Measurements from ENCODE around the gene LRP5. TPM values are rescaled to one million over a fixed set of nuclear protein-coding genes. Genes with fewer than 3 reads are reported as not detected.
"Not testable (repeated sequence)": the region's sequence is repeated elsewhere in the genome, so short reads cannot be mapped to it uniquely, and the experiment has no call there.

Gene LRP5
- total and polyA plus RNA-seq, 5 experiments from 2014 or later = 0.19 to 3.6 (median 1.4) TPM

DNA sequence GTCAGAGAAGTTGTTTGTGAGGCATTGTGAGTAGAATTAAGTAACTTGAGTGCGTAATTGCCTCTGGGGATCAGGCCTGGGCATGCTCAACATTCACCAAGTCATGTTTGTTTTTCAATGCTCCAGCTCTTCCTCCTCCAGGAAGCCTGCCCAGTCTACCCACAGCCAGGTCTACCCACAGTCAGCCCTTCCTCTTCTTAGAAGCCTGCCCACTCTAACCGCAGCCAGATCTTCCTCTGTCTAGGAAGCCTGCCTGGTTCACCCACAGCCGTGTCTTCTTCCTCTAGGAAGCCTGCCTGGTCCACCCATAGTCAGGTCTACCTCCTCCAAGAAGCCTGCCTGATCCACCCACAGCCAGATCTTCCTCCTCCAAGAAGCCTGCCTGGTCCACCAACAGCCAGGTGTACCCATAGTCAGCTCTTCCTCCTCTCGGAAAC is 25.0 kb downstream of the LRP5 start:
- POLR2A ChIA-PET = no interaction called here
- DNase-seq = no peak
- Mint-ChIP-seq H3K9me3 (no peaks in the 10 kb centered on the region), H3K27me3 (no peaks in the 10 kb centered on the region), H3K4me3 (peak overlapping the region in 6 of 10 donors; percentile 33 to 65 (median 50)), H3K4me1 (peaks cover 39 to 58% (median 55%) of the 10 kb centered on the region in 4 donors), H3K36me3 (no peaks in the 10 kb centered on the region), H3K27ac (peak overlapping the region in 4 of 10 donors; percentile 12 to 80 (median 45))
- peak in 1 of 2 donors; percentile 49 for ATAC-seq

DNA sequence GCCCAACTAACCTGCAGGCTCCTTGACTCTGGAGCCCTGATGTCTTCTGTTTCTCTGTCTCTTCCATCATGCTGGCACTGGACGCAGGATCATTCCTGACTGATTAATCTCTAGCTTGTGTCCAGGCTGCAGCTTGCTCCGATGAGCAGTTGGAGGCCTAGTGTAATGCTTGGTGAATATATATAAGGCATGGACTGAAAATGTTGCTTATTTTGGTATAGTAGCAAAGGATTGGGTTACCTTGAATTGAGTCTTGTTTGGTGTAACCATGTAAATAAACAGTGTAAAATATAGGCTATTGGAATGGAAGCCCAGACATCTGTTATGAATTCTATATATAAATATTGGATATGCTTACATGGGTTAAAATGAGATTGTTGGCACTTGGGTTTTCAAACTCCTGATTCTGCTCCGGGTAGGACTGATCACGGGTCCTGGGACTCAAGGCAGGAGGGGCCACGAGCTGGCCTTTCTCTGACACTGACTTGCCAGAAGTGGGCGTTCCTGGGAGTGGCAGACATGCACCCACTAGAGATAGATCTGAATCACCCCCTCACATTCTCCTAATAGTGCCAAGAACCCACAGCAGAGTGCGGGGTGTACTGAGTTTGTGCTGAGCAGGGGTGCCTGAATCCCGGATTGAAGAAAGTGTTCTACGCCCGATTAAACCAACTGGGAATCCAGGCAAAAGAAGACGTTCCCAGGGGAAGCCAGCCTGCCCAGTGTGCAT is 25.8 kb downstream of the LRP5 start:
- no peaks in the 10 kb centered on the region for H3K9me3 Mint-ChIP-seq
- POLR2A ChIA-PET = no interaction called here
- peak overlapping the region in 5 of 10 donors; percentile 12 to 58 (median 39) for H3K4me3 Mint-ChIP-seq
- H3K27me3 Mint-ChIP-seq = no peaks in the 10 kb centered on the region
- peaks cover 32 to 50% (median 48%) of the 10 kb centered on the region in 4 donors for H3K4me1 Mint-ChIP-seq
- peak overlapping the region in 5 of 10 donors; percentile 12 to 83 (median 30) for H3K27ac Mint-ChIP-seq
- H3K36me3 Mint-ChIP-seq = no peaks in the 10 kb centered on the region
- DNase-seq (no peak), ATAC-seq (no peak)

DNA sequence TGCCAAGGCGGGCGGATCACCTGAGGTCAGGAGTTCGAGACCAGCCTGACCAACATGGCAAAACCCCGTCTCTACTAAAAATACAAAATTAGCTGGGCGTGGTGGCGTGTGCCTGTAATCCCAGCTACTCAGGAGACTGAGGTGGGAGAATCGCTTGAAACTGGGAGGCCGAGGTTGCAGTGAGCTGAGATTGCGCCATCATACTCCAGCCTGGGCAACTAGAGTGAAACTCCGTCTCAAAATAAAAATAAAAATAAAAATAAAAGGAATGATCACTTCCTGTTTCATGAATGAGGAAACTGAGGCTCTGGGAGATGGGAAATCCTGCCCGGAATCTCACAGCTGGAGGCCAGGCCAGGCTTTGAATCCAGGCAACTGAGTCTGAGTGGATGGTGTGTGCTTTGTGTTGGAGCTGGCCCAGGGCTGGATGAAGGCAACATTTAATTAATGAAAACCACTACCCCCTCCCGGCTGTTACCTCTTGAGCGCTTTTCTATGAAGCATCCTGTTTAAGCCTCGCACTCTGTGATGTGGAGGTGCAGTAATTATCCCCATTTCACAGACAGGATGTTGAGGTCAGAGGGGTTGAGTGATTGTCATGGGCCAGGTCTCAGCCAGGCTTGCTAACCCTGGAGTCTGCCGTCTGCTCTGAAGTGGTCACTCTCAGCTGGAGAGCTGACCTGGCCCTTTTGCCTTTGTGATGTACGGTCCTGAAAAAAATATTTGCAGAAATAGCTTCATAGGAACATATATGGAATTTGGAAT is 27.8 kb downstream of the LRP5 start:
- ATAC-seq (peak in 1 of 2 donors; percentile 67), DNase-seq (peak in 1 of 10 donors; percentile 17)
- no peaks in the 10 kb centered on the region for H3K36me3 Mint-ChIP-seq
- H3K27ac Mint-ChIP-seq = peak overlapping the region in 3 of 10 donors; percentile 33 to 58 (median 43)
- no peaks in the 10 kb centered on the region for H3K9me3 Mint-ChIP-seq
- no peaks in the 10 kb centered on the region for H3K27me3 Mint-ChIP-seq
- H3K4me1 Mint-ChIP-seq = peaks cover 30 to 47% (median 46%) of the 10 kb centered on the region in 4 donors
- POLR2A ChIA-PET = interaction anchor here (1.2 to 1.6 kb wide), 2 partner anchors 8 to 15 kb away, joined by 4 read pairs; no protein-coding TSS in a partner anchor
- peak overlapping the region in 2 of 10 donors; percentile 10 to 20 for H3K4me3 Mint-ChIP-seq

DNA sequence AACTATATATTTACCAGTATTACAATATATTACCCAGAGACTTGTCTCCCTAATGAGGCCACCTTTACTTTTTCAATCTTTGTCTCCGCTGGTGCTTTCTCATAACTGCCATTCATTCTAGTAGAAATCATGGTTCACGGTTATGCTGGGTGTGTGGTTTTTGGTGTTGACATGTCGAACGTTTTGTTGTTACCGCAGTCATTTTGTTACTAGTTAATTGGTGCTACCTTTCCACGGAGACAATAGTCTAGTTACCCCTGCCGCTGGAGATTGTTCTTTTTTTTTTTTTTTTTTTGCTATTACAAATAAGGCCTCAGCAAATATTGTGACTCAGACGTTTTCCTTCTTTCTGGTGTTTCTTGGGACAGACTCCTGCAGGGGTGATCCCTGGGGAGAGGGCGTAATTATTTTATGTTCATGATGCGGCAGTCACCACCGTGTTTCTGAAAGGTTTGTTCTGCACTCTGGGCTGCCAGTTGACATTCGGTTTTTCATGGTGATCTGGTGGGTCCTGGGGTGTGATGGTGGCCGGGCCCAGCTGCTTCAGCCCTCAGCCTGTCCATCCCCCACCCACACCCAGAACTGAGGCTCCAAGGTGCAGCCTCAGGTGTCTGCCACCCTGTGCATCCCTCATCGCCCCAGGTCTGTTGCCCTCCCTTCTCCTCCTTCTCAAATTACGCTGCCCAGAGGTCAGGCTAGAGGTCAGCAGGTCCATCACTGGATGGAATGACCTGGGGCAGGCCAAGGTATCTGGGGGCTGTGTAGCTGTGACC is 28.6 kb downstream of the LRP5 start:
- H3K27ac Mint-ChIP-seq = peak overlapping the region in 2 of 10 donors; percentile 33 to 59
- ATAC-seq (peak in 1 of 2 donors; percentile 61), DNase-seq (peak in 1 of 10 donors; percentile 16)
- H3K36me3 Mint-ChIP-seq = no peaks in the 10 kb centered on the region
- POLR2A ChIA-PET = interaction anchor here (1.2 to 1.6 kb wide), 2 partner anchors 9 to 15 kb away, joined by 4 read pairs; no protein-coding TSS in a partner anchor
- peaks cover 25 to 42% (median 42%) of the 10 kb centered on the region in 4 donors for H3K4me1 Mint-ChIP-seq
- H3K9me3 Mint-ChIP-seq = peaks cover 0 to 5% (median 0%) of the 10 kb centered on the region in 9 donors
- peak overlapping the region in 1 of 10 donors; percentile 22 for H3K4me3 Mint-ChIP-seq
- H3K27me3 Mint-ChIP-seq = no peaks in the 10 kb centered on the region

DNA sequence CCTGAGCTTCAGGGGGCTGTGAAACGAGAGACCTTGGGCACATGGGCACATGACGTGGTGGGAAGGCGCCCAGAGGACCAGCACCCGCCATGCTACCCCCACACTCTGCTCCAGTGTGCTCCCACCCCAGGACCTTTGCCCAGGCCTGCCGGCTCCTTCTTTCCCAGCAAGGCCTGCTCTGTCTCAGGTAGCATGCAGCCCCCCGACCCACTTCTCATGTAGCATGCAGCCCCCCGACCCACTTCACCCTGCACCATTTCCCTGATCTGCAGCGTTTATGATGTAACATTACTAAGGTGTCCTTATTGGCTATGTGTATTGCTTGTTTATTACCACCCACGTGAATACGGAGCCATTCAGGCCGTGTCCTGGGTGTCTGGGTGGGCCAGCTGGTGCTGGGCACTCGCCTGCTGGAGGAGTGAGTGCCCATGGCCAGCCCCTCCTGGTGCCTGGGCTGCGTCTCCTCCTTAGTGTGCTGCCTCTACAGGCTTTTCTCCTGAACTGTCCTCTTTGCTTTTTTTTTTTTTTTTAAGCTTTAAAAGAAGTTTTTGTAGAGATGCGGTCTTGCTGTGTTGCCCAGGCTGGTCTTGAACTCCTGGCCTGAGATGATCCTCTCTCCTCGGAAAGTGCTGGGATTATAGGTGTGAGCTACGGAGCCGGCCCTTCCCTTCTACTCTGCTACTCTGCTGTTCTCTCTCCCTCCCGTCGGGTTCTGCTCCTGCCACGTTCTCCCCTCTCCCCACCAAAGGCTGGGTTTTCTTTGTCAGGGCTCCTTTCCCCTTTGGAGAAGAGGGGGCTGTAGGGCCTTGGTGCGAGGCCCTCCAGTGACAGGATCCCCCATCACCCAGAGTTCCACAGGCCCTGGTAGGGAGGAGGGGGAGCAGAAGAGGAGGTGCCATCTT is 29.4 kb downstream of the LRP5 start:
- H3K36me3 Mint-ChIP-seq = no peaks in the 10 kb centered on the region
- peak overlapping the region in 2 of 10 donors; percentile 43 to 71 for H3K27ac Mint-ChIP-seq
- H3K27me3 Mint-ChIP-seq = no peaks in the 10 kb centered on the region
- POLR2A ChIA-PET = no interaction called here
- no peak for DNase-seq
- H3K9me3 Mint-ChIP-seq = peaks cover 0 to 7% (median 0%) of the 10 kb centered on the region in 9 donors
- H3K4me3 Mint-ChIP-seq = no peak overlapping the region
- ATAC-seq = no peak
- H3K4me1 Mint-ChIP-seq = peaks cover 27 to 41% (median 37%) of the 10 kb centered on the region in 4 donors

DNA sequence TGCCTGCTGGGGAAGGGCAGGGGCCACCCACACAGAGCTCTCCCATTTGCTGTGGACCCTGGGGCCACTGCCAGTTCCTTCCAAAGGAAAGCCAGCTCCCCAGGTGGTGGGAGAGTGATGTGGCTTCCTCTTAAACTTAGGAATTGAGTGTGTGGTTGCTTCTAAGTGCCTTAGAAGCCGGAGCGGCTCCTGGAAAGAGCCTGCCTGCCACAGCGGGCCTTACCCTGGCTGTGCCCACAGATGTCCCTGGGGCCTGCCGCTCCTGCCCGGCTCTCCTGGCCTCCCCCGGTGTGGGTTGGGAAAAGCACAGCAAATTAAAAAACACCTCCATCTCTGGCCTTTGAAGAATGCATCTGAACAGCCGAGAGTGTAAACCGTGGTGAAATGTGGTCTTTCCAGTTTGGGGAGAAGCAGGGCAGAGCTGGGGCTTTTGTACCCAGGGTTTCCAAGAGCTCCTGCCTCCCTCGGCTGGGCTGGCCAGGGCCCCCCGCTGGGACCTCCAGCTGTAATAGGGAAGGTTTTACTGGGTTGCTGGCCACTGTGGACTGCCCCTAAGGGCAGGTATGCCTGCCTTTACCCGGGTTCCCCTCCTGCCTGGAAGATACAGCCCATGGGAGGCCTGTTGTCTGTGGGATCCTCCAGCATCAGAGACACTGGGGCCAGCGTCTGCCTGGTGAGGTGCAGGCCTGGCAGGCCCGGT is 30.2 kb downstream of the LRP5 start:
- Mint-ChIP-seq H3K27me3 (no peaks in the 10 kb centered on the region), H3K9me3 (peaks cover 0 to 7% (median 0%) of the 10 kb centered on the region in 9 donors), H3K27ac (no peak overlapping the region), H3K4me1 (peaks cover 22 to 39% (median 30%) of the 10 kb centered on the region in 4 donors), H3K36me3 (no peaks in the 10 kb centered on the region), H3K4me3 (no peak overlapping the region)
- DNase-seq (no peak), ATAC-seq (no peak)
- POLR2A ChIA-PET = no interaction called here

DNA sequence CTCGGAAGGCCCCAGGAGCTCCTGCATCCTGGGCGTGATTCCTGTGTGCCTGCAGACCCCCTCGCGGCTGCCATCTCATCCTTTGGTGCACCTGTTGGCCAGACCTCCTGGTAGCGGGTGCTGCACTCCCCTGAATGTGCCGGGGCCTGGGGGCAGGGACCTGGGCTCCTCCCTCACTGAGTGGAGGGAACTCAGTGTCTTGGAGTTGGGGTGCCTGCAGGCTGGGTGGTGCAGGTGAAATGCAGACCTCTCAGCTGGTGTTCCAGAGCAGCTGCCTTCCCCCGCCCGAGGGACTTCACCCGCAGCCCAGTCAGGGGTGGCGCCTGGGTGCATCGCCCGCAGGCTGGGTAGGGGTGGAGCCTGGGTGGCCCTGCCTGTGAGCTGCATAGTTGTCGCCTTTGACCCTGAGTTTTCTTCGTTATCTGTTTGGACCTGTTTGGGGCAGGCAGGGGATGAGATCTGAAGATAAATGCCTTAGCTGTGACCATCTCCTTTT is 31.4 kb downstream of the LRP5 start:
- peaks cover 14 to 29% (median 22%) of the 10 kb centered on the region in 4 donors for H3K4me1 Mint-ChIP-seq
- no peaks in the 10 kb centered on the region for H3K36me3 Mint-ChIP-seq
- POLR2A ChIA-PET = no interaction called here
- no peaks in the 10 kb centered on the region for H3K27me3 Mint-ChIP-seq
- H3K9me3 Mint-ChIP-seq = peaks cover 0 to 7% (median 0%) of the 10 kb centered on the region in 9 donors
- ATAC-seq = no peak
- no peak overlapping the region for H3K27ac Mint-ChIP-seq
- DNase-seq = no peak
- H3K4me3 Mint-ChIP-seq = no peak overlapping the region

DNA sequence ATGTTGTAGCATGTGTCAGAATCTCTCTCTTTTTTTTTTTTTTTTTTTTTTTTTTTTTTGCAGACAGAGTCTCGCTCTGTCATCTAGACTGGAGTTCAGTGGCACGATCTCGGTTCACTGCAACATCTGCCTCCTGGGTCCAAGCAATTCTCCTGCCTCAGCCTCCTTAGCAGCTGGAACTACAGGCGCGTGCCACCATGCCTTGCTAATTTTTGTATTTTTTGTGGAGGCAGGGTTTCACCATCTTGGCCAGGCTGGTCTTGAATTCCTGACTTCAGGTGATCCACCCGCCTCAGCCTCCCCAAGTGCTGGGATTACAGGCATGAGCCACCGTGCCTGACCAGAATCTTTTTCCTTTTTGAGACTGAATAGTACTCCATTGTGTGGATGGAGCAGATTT is 32.4 kb downstream of the LRP5 start:
- ATAC-seq, DNase-seq, H3K27ac Mint-ChIP-seq, POLR2A ChIA-PET, H3K4me3 Mint-ChIP-seq, H3K9me3 Mint-ChIP-seq, H3K36me3 Mint-ChIP-seq, H3K27me3 Mint-ChIP-seq: not testable (repeated sequence)
- peaks cover 14 to 29% (median 18%) of the 10 kb centered on the region in 4 donors for H3K4me1 Mint-ChIP-seq

DNA sequence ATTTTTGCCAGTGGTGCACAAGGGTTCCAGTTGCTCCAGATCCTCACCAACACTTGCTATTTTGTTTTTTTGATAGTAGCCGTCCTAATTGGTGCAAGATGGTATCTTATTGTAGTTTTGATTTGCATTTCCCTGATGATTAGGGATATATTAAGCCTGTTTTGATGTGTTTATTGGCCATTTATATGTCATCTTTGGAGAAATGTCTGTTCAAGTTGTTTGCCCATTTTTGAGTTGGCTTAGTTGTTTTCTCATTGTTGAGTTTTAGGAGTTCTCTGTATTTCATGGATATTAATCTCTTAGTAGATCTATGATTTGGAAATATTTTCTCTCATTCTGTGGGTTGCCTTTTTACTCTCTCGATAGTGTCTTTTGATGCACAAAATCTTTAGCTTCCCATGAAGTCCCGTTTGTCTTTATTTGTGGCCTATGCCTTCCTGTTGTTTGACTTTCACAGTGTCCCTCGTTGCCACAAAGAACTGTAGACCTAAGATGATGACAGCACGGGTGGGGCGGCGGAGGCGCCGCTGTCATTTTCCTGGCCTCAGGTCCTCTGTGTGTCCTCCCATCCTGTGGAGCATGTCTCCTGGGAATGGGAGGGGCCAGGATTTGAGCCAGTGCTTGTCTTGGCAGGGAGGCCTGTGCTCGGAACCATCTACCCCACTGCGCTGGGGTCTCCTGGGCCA is 33.5 kb downstream of the LRP5 start:
- H3K27me3 Mint-ChIP-seq = no peaks in the 10 kb centered on the region
- H3K36me3 Mint-ChIP-seq = no peaks in the 10 kb centered on the region
- peak overlapping the region in 2 of 10 donors; percentile 43 to 47 for H3K27ac Mint-ChIP-seq
- DNase-seq = no peak
- H3K4me3 Mint-ChIP-seq = no peak overlapping the region
- no peak for ATAC-seq
- H3K4me1 Mint-ChIP-seq = peaks cover 7 to 21% (median 12%) of the 10 kb centered on the region in 4 donors
- peaks cover 0 to 7% (median 0%) of the 10 kb centered on the region in 9 donors for H3K9me3 Mint-ChIP-seq
- POLR2A ChIA-PET = no interaction called here

DNA sequence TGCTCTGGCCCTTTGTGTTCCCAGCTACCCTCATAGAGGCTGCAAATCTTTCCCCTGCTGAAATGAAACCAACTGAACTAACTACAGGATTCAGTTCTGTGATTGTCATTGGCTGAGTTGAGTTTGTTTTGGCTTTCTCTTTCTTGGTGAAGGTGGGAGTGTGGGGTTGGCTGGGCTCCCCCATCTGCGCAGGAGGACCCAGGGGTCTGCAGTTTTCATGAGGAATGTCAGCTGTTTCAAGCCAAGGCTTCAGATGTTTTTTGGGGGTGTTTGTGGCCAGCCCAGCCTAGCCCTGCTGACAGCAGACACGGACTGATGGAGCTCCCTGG is 34.0 kb downstream of the LRP5 start:
- no peak overlapping the region for H3K4me3 Mint-ChIP-seq
- peaks cover 4 to 18% (median 8%) of the 10 kb centered on the region in 4 donors for H3K4me1 Mint-ChIP-seq
- H3K27me3 Mint-ChIP-seq = no peaks in the 10 kb centered on the region
- peak overlapping the region in 2 of 10 donors; percentile 43 to 58 for H3K27ac Mint-ChIP-seq
- no peaks in the 10 kb centered on the region for H3K36me3 Mint-ChIP-seq
- DNase-seq = no peak
- POLR2A ChIA-PET = no interaction called here
- peaks cover 0 to 7% (median 0%) of the 10 kb centered on the region in 9 donors for H3K9me3 Mint-ChIP-seq
- no peak for ATAC-seq

DNA sequence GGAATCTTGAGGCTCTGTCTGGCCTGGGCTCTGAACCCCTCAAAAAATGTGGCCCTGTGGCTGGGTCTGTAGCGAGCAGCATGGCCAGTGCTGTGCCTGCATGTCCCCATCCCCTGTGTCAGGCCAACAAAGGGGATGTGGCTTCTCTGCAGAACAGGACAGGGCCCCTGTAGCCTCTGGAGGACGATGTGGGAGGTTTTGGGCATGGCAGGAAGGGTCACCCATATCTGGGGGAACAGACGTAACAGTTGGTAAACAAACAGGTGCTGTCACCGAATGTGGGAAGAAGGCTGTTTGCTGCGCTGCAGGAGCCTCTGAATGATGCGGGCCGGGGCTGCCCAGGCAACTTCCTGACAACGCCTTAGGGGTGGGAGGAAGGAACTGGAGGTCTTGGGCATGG is 35.0 kb downstream of the LRP5 start:
- Mint-ChIP-seq H3K4me3 (no peak overlapping the region), H3K27ac (peak overlapping the region in 1 of 10 donors; percentile 43), H3K27me3 (no peaks in the 10 kb centered on the region), H3K36me3 (no peaks in the 10 kb centered on the region), H3K4me1 (peaks cover 0 to 11% (median 7%) of the 10 kb centered on the region in 4 donors), H3K9me3 (peaks cover 0 to 7% (median 0%) of the 10 kb centered on the region in 9 donors)
- POLR2A ChIA-PET = no interaction called here
- ATAC-seq (no peak), DNase-seq (no peak)

Measured in naive thymus-derived CD8-positive, alpha-beta T cell (primary cell).